Limb (tissue), 2 donors: ENCODE measurements around the gene PCDHA10.
"Not testable (repeated sequence)": the region's sequence is repeated elsewhere in the genome, so short reads cannot be mapped to it uniquely, and the experiment has no call there.

Experiments used
- DNase-seq, 2 donors: peaks; one replicate each; pipeline ENCODE4 v3.0.0-alpha.2; 2016; ENCODE audit errors: extremely low spot score in 2 of 2

PCDHA10 gene

GRCh38 chr5:140855772-140856674, at the start of gene PCDHA10:
PCDHA10 (plus strand) TSS chr5:140855897; CDS start chr5:140856049, 152 bp downstream.
- DNase-seq = no peak

GRCh38 chr5:140806834-140807775, 48.6 kb upstream of the PCDHA10 start, which contains the start of gene PCDHA4:
PCDHA4 (plus strand) TSS chr5:140807068.
- DNase-seq = no peak

- DNase-seq = not testable (repeated sequence)
These were observed 47.3 kb upstream of the PCDHA10 start for GRCh38 chr5:140808241-140808888.

- DNase-seq = no peak
These were observed 46.8 kb upstream of the PCDHA10 start for GRCh38 chr5:140808889-140809291.

GRCh38 chr5:140821375-140822280, 34.1 kb upstream of the PCDHA10 start, which contains the start of gene PCDHA5:
PCDHA5 (plus strand) TSS chr5:140821613.
- DNase-seq = no peak

GRCh38 chr5:140822281-140822629, 33.4 kb upstream of the PCDHA10 start:
- DNase-seq = no peak

- DNase-seq = not testable (repeated sequence)
These were observed 32.7 kb upstream of the PCDHA10 start for GRCh38 chr5:140822969-140823368.

GRCh38 chr5:140823475-140823874, 32.2 kb upstream of the PCDHA10 start:
- DNase-seq = no peak

GRCh38 chr5:140827704-140828361, 27.9 kb upstream of the PCDHA10 start, which contains the start of gene PCDHA6:
PCDHA6 (plus strand) TSS chr5:140827960; CDS start chr5:140828092, 132 bp downstream.
- no peak for DNase-seq

- DNase-seq = no peak
These were observed 27.3 kb upstream of the PCDHA10 start for GRCh38 chr5:140828362-140828737.

- DNase-seq = not testable (repeated sequence)
These were observed 25.9 kb upstream of the PCDHA10 start for GRCh38 chr5:140829511-140830501.

GRCh38 chr5:140833993-140834392, 21.7 kb upstream of the PCDHA10 start, which contains the start of gene PCDHA7:
PCDHA7 (plus strand) TSS chr5:140834269; CDS start chr5:140834384, 115 bp downstream.
- DNase-seq = no peak

- DNase-seq = not testable (repeated sequence)
These were observed 21.2 kb upstream of the PCDHA10 start for GRCh38 chr5:140834439-140835008.

- no peak for DNase-seq
These were observed 19.8 kb upstream of the PCDHA10 start for GRCh38 chr5:140835622-140836510.

- no peak for DNase-seq
These were observed 14.4 kb upstream of the PCDHA10 start, which contains the start of gene PCDHA8 for GRCh38 chr5:140840978-140841962. PCDHA8 (plus strand) TSS chr5:140841187; CDS start chr5:140841322, 135 bp downstream.
